ENCODE measurements around the gene CES2.

GRCh38 chr16:66908762-66909559 lies 26.4 kb upstream of the CES2 start:
- TF ChIP-seq CTCF (IDR thresholded peaks at IDR 0.05) (no peak), ESRRA (CRISPR knock-in tag; IDR thresholded peaks at IDR 0.05; ENCODE audit: borderline replicate concordance) (no peak), CREB1 (CRISPR knock-in tag; IDR thresholded peaks at IDR 0.05) (no peak), SMAD3 (CRISPR knock-in tag; IDR thresholded peaks at IDR 0.05; ENCODE audit: borderline replicate concordance) (no peak), ATF6 (CRISPR knock-in tag; IDR thresholded peaks at IDR 0.05) (no peak), TCF7 (CRISPR knock-in tag; IDR thresholded peaks at IDR 0.05; ENCODE audit: low read depth) (no peak), ATF1 (CRISPR knock-in tag; IDR thresholded peaks at IDR 0.05) (no peak), SMAD4 (CRISPR knock-in tag; IDR thresholded peaks at IDR 0.05) (no peak), IRF1 (CRISPR knock-in tag; IDR thresholded peaks at IDR 0.05) (no peak)
- TF ChIP-seq, protein P1, sequence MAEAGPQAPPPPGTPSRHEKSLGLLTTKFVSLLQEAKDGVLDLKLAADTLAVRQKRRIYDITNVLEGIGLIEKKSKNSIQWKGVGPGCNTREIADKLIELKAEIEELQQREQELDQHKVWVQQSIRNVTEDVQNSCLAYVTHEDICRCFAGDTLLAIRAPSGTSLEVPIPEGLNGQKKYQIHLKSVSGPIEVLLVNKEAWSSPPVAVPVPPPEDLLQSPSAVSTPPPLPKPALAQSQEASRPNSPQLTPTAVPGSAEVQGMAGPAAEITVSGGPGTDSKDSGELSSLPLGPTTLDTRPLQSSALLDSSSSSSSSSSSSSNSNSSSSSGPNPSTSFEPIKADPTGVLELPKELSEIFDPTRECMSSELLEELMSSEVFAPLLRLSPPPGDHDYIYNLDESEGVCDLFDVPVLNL (CRISPR knock-in tag; IDR thresholded peaks at IDR 0.05; ENCODE audit: borderline replicate concordance, low read depth) = no peak
- TF ChIP-seq, protein P2, sequence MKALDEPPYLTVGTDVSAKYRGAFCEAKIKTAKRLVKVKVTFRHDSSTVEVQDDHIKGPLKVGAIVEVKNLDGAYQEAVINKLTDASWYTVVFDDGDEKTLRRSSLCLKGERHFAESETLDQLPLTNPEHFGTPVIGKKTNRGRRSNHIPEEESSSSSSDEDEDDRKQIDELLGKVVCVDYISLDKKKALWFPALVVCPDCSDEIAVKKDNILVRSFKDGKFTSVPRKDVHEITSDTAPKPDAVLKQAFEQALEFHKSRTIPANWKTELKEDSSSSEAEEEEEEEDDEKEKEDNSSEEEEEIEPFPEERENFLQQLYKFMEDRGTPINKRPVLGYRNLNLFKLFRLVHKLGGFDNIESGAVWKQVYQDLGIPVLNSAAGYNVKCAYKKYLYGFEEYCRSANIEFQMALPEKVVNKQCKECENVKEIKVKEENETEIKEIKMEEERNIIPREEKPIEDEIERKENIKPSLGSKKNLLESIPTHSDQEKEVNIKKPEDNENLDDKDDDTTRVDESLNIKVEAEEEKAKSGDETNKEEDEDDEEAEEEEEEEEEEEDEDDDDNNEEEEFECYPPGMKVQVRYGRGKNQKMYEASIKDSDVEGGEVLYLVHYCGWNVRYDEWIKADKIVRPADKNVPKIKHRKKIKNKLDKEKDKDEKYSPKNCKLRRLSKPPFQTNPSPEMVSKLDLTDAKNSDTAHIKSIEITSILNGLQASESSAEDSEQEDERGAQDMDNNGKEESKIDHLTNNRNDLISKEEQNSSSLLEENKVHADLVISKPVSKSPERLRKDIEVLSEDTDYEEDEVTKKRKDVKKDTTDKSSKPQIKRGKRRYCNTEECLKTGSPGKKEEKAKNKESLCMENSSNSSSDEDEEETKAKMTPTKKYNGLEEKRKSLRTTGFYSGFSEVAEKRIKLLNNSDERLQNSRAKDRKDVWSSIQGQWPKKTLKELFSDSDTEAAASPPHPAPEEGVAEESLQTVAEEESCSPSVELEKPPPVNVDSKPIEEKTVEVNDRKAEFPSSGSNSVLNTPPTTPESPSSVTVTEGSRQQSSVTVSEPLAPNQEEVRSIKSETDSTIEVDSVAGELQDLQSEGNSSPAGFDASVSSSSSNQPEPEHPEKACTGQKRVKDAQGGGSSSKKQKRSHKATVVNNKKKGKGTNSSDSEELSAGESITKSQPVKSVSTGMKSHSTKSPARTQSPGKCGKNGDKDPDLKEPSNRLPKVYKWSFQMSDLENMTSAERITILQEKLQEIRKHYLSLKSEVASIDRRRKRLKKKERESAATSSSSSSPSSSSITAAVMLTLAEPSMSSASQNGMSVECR (CRISPR knock-in tag; IDR thresholded peaks at IDR 0.05; ENCODE audit: borderline replicate concordance) = no peak
- TF ChIP-seq, protein P3, sequence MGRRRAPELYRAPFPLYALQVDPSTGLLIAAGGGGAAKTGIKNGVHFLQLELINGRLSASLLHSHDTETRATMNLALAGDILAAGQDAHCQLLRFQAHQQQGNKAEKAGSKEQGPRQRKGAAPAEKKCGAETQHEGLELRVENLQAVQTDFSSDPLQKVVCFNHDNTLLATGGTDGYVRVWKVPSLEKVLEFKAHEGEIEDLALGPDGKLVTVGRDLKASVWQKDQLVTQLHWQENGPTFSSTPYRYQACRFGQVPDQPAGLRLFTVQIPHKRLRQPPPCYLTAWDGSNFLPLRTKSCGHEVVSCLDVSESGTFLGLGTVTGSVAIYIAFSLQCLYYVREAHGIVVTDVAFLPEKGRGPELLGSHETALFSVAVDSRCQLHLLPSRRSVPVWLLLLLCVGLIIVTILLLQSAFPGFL (CRISPR knock-in tag; IDR thresholded peaks at IDR 0.05; ENCODE audit: borderline replicate concordance) = no peak
- TF ChIP-seq, protein P4, sequence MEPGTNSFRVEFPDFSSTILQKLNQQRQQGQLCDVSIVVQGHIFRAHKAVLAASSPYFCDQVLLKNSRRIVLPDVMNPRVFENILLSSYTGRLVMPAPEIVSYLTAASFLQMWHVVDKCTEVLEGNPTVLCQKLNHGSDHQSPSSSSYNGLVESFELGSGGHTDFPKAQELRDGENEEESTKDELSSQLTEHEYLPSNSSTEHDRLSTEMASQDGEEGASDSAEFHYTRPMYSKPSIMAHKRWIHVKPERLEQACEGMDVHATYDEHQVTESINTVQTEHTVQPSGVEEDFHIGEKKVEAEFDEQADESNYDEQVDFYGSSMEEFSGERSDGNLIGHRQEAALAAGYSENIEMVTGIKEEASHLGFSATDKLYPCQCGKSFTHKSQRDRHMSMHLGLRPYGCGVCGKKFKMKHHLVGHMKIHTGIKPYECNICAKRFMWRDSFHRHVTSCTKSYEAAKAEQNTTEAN (CRISPR knock-in tag; IDR thresholded peaks at IDR 0.05) = no peak

Measured in WTC11 (cell line).